NCI-H1436 treated with DMSO at 0.1 percent for 48 hours (cell line): ENCODE results near the gene GPR160.
"Not testable (repeated sequence)": the region's sequence is repeated elsewhere in the genome, so short reads cannot be mapped to it uniquely, and the experiment has no call there.

ENCODE experiments used
- DNase-seq: peaks from one replicate; lab custom pipeline; 2025; lab: John Stamatoyannopoulos, UW

Gene GPR160

GRCh38 chr3:170037463-170038433 is at the start of gene GPR160:
GPR160 (plus strand) TSS chr3:170037995; CDS start chr3:170083973, 45,978 bp downstream.
- peak; percentile 30 for DNase-seq

GRCh38 chr3:169990431-169990830 is 47.4 kb upstream of the GPR160 start:
- DNase-seq, result no peak

GRCh38 chr3:169992156-169992555 is 45.6 kb upstream of the GPR160 start:
- no peak for DNase-seq

GRCh38 chr3:169992781-169993180 is 45.0 kb upstream of the GPR160 start:
- no peak for DNase-seq

- DNase-seq, result no peak
Observed at GRCh38 chr3:169993761-169994160, 44.0 kb upstream of the GPR160 start.

- DNase-seq, result no peak
Observed at GRCh38 chr3:169996063-169996462, 41.7 kb upstream of the GPR160 start.

- DNase-seq, result no peak
Observed at GRCh38 chr3:169998668-169999131, 39.1 kb upstream of the GPR160 start.

- no peak for DNase-seq
Observed at GRCh38 chr3:169999433-169999832, 38.4 kb upstream of the GPR160 start.

- DNase-seq, result no peak
Observed at GRCh38 chr3:170000051-170000450, 37.7 kb upstream of the GPR160 start.

- DNase-seq, result no peak
Observed at GRCh38 chr3:170002231-170002630, 35.6 kb upstream of the GPR160 start.

GRCh38 chr3:170002879-170003278 is 34.9 kb upstream of the GPR160 start:
- no peak for DNase-seq

- DNase-seq, result no peak
Observed at GRCh38 chr3:170003881-170004356, 33.9 kb upstream of the GPR160 start.

GRCh38 chr3:170007031-170007663 is 30.6 kb upstream of the GPR160 start:
- no peak for DNase-seq

- DNase-seq, result no peak
Observed at GRCh38 chr3:170010498-170010897, 27.3 kb upstream of the GPR160 start.

GRCh38 chr3:170012683-170013400 is 25.0 kb upstream of the GPR160 start:
- peak; percentile 63 for DNase-seq

- no peak for DNase-seq
Observed at GRCh38 chr3:170016057-170016456, 21.7 kb upstream of the GPR160 start.

- not testable (repeated sequence) for DNase-seq
Observed at GRCh38 chr3:170019306-170019705, 18.5 kb upstream of the GPR160 start.

GRCh38 chr3:170021083-170021482 is 16.7 kb upstream of the GPR160 start:
- DNase-seq, result no peak

GRCh38 chr3:170022336-170022735 is 15.5 kb upstream of the GPR160 start:
- no peak for DNase-seq

GRCh38 chr3:170023165-170023564 is 14.6 kb upstream of the GPR160 start:
- no peak for DNase-seq

- no peak for DNase-seq
Observed at GRCh38 chr3:170024581-170024980, 13.2 kb upstream of the GPR160 start.
